HFFc6 (cell line): Measurements from ENCODE around the gene MAFF. TPM values are rescaled to one million over a fixed set of nuclear protein-coding genes. Genes with fewer than 3 reads are reported as not detected.
"Not testable (repeated sequence)": the region's sequence is repeated elsewhere in the genome, so short reads cannot be mapped to it uniquely, and the experiment has no call there.

ENCODE experiments used
- DNase-seq: peaks from one replicate; pipeline ENCODE4 v3.0.0-alpha.2; 2018
- H3K27ac Mint-ChIP-seq: 2 replicates; pipeline ENCODE4 v1.8.0; 2020; ENCODE audit warnings: mild to moderate bottlenecking, mixed read lengths
- H3K27me3 Mint-ChIP-seq: 2 replicates; pipeline ENCODE4 v1.8.0; 2021; ENCODE audit warnings: mild to moderate bottlenecking, moderate library complexity, mixed read lengths; ENCODE audit not compliant: insufficient read depth
- H3K36me3 Mint-ChIP-seq: 2 replicates; pipeline ENCODE4 v1.8.0; 2021; ENCODE audit warnings: low read depth, mixed read lengths
- H3K4me1 Mint-ChIP-seq: 2 replicates; pipeline ENCODE4 v1.8.0; 2020; ENCODE audit warnings: low read depth, mixed read lengths
- H3K4me3 Mint-ChIP-seq: 2 replicates; pipeline ENCODE4 v1.8.0; 2020; ENCODE audit warnings: mild to moderate bottlenecking, moderate library complexity, mixed read lengths
- H3K9me3 Mint-ChIP-seq: 2 replicates; pipeline ENCODE4 v1.8.0; 2020; ENCODE audit warnings: mild to moderate bottlenecking, mixed read lengths
- CTCF ChIP-seq: fragments of 200-600 bp; sonication (generic); IDR thresholded peaks from 2 replicates; pipeline ENCODE4 v1.5.0; 2021; ENCODE audit warnings: antibody characterized with exemption, mild to moderate bottlenecking
- total RNA-seq, 6 experiments: library from RNA; stranded (reverse); fragmentation: NEBNext Ultra II Directional; extraction: Animal tissue kit (Norgen Biotek cat#: 25700); gene quantifications; 2 replicates in 1 of 6; 3 replicates in 5 of 6; pipeline ENCODE4 v1.2.3, GENCODE V29; 2021

Gene MAFF
- total RNA-seq, 6 experiments from 2014 or later = 17.2 to 24.1 (median 22.8) TPM

GRCh38 chr22:38175206-38176118 is 26.3 kb upstream of the MAFF start:
- Mint-ChIP-seq H3K27ac (peak overlapping the region; percentile 93), H3K27me3 (peaks cover 3% of the 10 kb centered on the region), H3K9me3 (no peaks in the 10 kb centered on the region), H3K4me3 (no peak overlapping the region), H3K36me3 (no peaks in the 10 kb centered on the region), H3K4me1 (peaks cover 68% of the 10 kb centered on the region)
- TF ChIP-seq CTCF = no peak
- DNase-seq = no peak

- H3K9me3 Mint-ChIP-seq = no peaks in the 10 kb centered on the region
- DNase-seq = peak; percentile 92
- H3K27me3 Mint-ChIP-seq = peaks cover 3% of the 10 kb centered on the region
- H3K36me3 Mint-ChIP-seq = no peaks in the 10 kb centered on the region
- peak overlapping the region; percentile 30; the same call in 1 of the 2 replicates for H3K4me3 Mint-ChIP-seq
- peak overlapping the region; percentile 93 for H3K27ac Mint-ChIP-seq
- peaks cover 76% of the 10 kb centered on the region for H3K4me1 Mint-ChIP-seq
- 0 out of 2 replicates have a peak, but pooled peaks have one; percentile 8 for TF ChIP-seq CTCF
Measured at GRCh38 chr22:38176170-38176741, 25.5 kb upstream of the MAFF start.

GRCh38 chr22:38177044-38177443 is 24.8 kb upstream of the MAFF start:
- no peak for DNase-seq
- TF ChIP-seq CTCF = no peak
- no peaks in the 10 kb centered on the region for H3K36me3 Mint-ChIP-seq
- peaks cover 3% of the 10 kb centered on the region for H3K27me3 Mint-ChIP-seq
- no peaks in the 10 kb centered on the region for H3K9me3 Mint-ChIP-seq
- peaks cover 80% of the 10 kb centered on the region for H3K4me1 Mint-ChIP-seq
- peak overlapping the region; percentile 93 for H3K27ac Mint-ChIP-seq
- H3K4me3 Mint-ChIP-seq = no peak overlapping the region; the same call in 1 of the 2 replicates

- peak overlapping the region; percentile 93 for H3K27ac Mint-ChIP-seq
- H3K36me3 Mint-ChIP-seq, DNase-seq, H3K9me3 Mint-ChIP-seq, H3K27me3 Mint-ChIP-seq: not testable (repeated sequence)
- H3K4me1 Mint-ChIP-seq = peaks cover 78% of the 10 kb centered on the region
- peak overlapping the region; percentile 69 for H3K4me3 Mint-ChIP-seq
Measured at GRCh38 chr22:38177571-38177925, 24.2 kb upstream of the MAFF start.

- Mint-ChIP-seq H3K36me3 (no peaks in the 10 kb centered on the region), H3K27me3 (peaks cover 3% of the 10 kb centered on the region), H3K9me3 (no peaks in the 10 kb centered on the region), H3K27ac (peak overlapping the region; percentile 93), H3K4me3 (peak overlapping the region; percentile 69), H3K4me1 (peaks cover 73% of the 10 kb centered on the region)
- peak; percentile 90 for DNase-seq
- no peak for TF ChIP-seq CTCF
Measured at GRCh38 chr22:38177926-38178604, 23.7 kb upstream of the MAFF start.

GRCh38 chr22:38178605-38178937 is 23.2 kb upstream of the MAFF start:
- H3K4me1 Mint-ChIP-seq = peaks cover 70% of the 10 kb centered on the region
- not testable (repeated sequence) for H3K4me3 Mint-ChIP-seq
- peak overlapping the region; percentile 93 for H3K27ac Mint-ChIP-seq

More at GRCh38 chr22:38178605-38178937, 23.2 kb upstream of the MAFF start:
- DNase-seq, H3K36me3 Mint-ChIP-seq, H3K27me3 Mint-ChIP-seq, H3K9me3 Mint-ChIP-seq: not testable (repeated sequence)
